Endodermal cell (in vitro differentiated cells): ENCODE measurements around the gene HGFAC. TPM values are rescaled to one million over a fixed set of nuclear protein-coding genes. Genes with fewer than 3 reads are reported as not detected.

Experiments used
- DNase-seq: peaks from one replicate; pipeline ENCODE4 v3.0.0-alpha.2; 2017
- H3K27ac ChIP-seq: 2 replicates; pipeline ENCODE4 v1.5.1; 2013; ENCODE audit warnings: mild to moderate bottlenecking, low read depth, low read length, moderate library complexity
- H3K27me3 ChIP-seq: 2 replicates; pipeline ENCODE4 v1.6.1; 2013; ENCODE audit warnings: mild to moderate bottlenecking, low read length, moderate library complexity; ENCODE audit not compliant: insufficient read depth, control insufficient read depth, poor library complexity, severe bottlenecking
- H3K36me3 ChIP-seq: 2 replicates; pipeline ENCODE4 v1.7.0; 2013; ENCODE audit warnings: mild to moderate bottlenecking, low read length, moderate library complexity; ENCODE audit not compliant: control insufficient read depth, insufficient read depth
- H3K4me1 ChIP-seq: one replicate; pipeline ENCODE4 v1.7.0; 2013; ENCODE audit warnings: low read length; ENCODE audit not compliant: control insufficient read depth, insufficient read depth
- H3K4me3 ChIP-seq: 2 replicates; pipeline ENCODE4 v1.5.1; 2013; ENCODE audit warnings: mild to moderate bottlenecking, low read length, moderate library complexity
- H3K9ac ChIP-seq: 2 replicates; pipeline ENCODE4 v1.6.1; 2013; ENCODE audit warnings: mild to moderate bottlenecking, low read length, moderate library complexity; ENCODE audit not compliant: poor library complexity, severe bottlenecking; ENCODE audit errors: extremely low read depth
- H3K9me3 ChIP-seq: 2 replicates; pipeline ENCODE4 v1.6.1; 2013; ENCODE audit warnings: mild to moderate bottlenecking, low read length, moderate library complexity; ENCODE audit not compliant: control insufficient read depth
- H3K27ac Mint-ChIP-seq: 2 replicates; pipeline ENCODE4 v1.8.0; 2020; ENCODE audit warnings: mixed read lengths
- H3K27me3 Mint-ChIP-seq: 2 replicates; pipeline ENCODE4 v1.8.0; 2021; ENCODE audit warnings: mild to moderate bottlenecking, mixed read lengths; ENCODE audit not compliant: insufficient read depth
- H3K36me3 Mint-ChIP-seq: 2 replicates; pipeline ENCODE4 v1.8.0; 2020; ENCODE audit warnings: low read depth, mixed read lengths
- H3K4me1 Mint-ChIP-seq: 2 replicates; pipeline ENCODE4 v1.8.0; 2020; ENCODE audit warnings: mixed read lengths
- H3K4me3 Mint-ChIP-seq: 2 replicates; pipeline ENCODE4 v1.8.0; 2020; ENCODE audit warnings: mild to moderate bottlenecking, moderate library complexity, mixed read lengths
- H3K9me3 Mint-ChIP-seq: 2 replicates; pipeline ENCODE4 v1.8.0; 2020; ENCODE audit warnings: mild to moderate bottlenecking, mixed read lengths
- CTCF ChIP-seq: fragments of 200-600 bp; sonication (generic); conservative IDR thresholded peaks from 2 replicates; pipeline ENCODE4 v1.5.0; 2021; ENCODE audit warnings: antibody characterized with exemption, mild to moderate bottlenecking
- WGBS, 2 experiments: methylation state at CpG; one replicate each; pipeline versions ENCODE4 v1.1.5 to v1.1.7; 2013; ENCODE audit warnings: missing lambda C conversion rate in 2 of 2, mixed read lengths in 1 of 2; ENCODE audit not compliant: insufficient coverage in 1 of 2, insufficient read length in 1 of 2; 5-methylcytosine and 5-hydroxymethylcytosine counted together
- total RNA-seq, 2 donors: library from RNA; stranded (reverse); fragmentation: NEBNext Ultra II Directional in 1 of 2; extraction: Animal tissue kit (Norgen Biotek cat#: 25700) in 1 of 2; gene quantifications; 2 replicates in 1 of 2; 3 replicates in 1 of 2; pipeline ENCODE4 v1.2.1, GENCODE V29; 2021

Gene HGFAC
- total RNA-seq, 2 donors from 2014 or later, result 0.46 TPM; not detected in 1

GRCh38 chr4:3436798-3437581, 4.8 kb upstream of the HGFAC start:
- no peak for TF ChIP-seq CTCF
- DNase-seq, result no peak
- Histone ChIP-seq H3K36me3 (no peaks in the 10 kb centered on the region), H3K4me1 (no peaks in the 10 kb centered on the region), H3K9ac (no peak overlapping the region), H3K27me3 (no peaks in the 10 kb centered on the region), H3K4me3 (no peak overlapping the region), H3K27ac (no peak overlapping the region), H3K9me3 (no peaks in the 10 kb centered on the region)
- Mint-ChIP-seq H3K27ac (no peak overlapping the region), H3K9me3 (no peaks in the 10 kb centered on the region), H3K36me3 (peaks cover 2% of the 10 kb centered on the region), H3K4me1 (peaks cover 4% of the 10 kb centered on the region), H3K27me3 (no peaks in the 10 kb centered on the region), H3K4me3 (no peak overlapping the region)
- WGBS, 2 experiments, result 93 to 98% methylated on average over 7 to 19 of the region's 19 CpGs

DNA sequence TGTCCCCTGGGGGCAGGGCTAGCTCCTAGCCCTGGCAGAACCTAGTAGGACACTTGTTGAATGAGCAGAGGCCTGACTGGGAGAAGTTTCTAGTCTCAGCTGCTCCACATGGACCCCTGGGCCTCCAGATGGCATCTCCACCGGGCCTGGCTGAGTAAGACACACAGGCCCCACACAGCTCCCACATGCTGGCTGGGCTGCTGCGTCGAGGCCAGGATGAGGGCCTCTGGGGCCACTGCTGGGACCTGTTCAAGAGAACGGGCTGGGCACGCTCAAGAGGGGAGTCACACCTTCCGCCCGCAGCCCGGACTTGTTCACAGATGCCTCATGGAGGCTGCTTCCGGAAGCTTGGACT, 4.2 kb upstream of the HGFAC start:
- no peak for TF ChIP-seq CTCF
- H3K4me3 ChIP-seq, result no peak overlapping the region
- peaks cover 2% of the 10 kb centered on the region for H3K36me3 Mint-ChIP-seq
- H3K9ac ChIP-seq, result no peak overlapping the region
- no peaks in the 10 kb centered on the region for H3K27me3 ChIP-seq
- no peak overlapping the region for H3K4me3 Mint-ChIP-seq
- H3K4me1 ChIP-seq, result no peaks in the 10 kb centered on the region
- 91 to 100% methylated on average over 5 to 9 of the region's 9 CpGs for WGBS, 2 experiments
- no peaks in the 10 kb centered on the region for H3K9me3 ChIP-seq
- peaks cover 4% of the 10 kb centered on the region for H3K4me1 Mint-ChIP-seq
- H3K27me3 Mint-ChIP-seq, result no peaks in the 10 kb centered on the region
- no peaks in the 10 kb centered on the region for H3K9me3 Mint-ChIP-seq
- no peak overlapping the region for H3K27ac ChIP-seq
- no peaks in the 10 kb centered on the region for H3K36me3 ChIP-seq
- no peak overlapping the region for H3K27ac Mint-ChIP-seq
- no peak for DNase-seq

- no peak overlapping the region for H3K4me3 ChIP-seq
- Mint-ChIP-seq H3K27me3 (no peaks in the 10 kb centered on the region), H3K27ac (no peak overlapping the region), H3K4me3 (no peak overlapping the region), H3K9me3 (no peaks in the 10 kb centered on the region), H3K36me3 (peaks cover 2% of the 10 kb centered on the region), H3K4me1 (peaks cover 4% of the 10 kb centered on the region)
- no peaks in the 10 kb centered on the region for H3K4me1 ChIP-seq
- DNase-seq, result no peak
- no peak overlapping the region for H3K27ac ChIP-seq
- H3K36me3 ChIP-seq, result no peaks in the 10 kb centered on the region
- no peak overlapping the region for H3K9ac ChIP-seq
- no peak for TF ChIP-seq CTCF
- no peaks in the 10 kb centered on the region for H3K27me3 ChIP-seq
- 90 to 93% methylated on average over 5 to 28 of the region's 28 CpGs for WGBS, 2 experiments
- no peaks in the 10 kb centered on the region for H3K9me3 ChIP-seq
These were observed 3.5 kb upstream of the HGFAC start for GRCh38 chr4:3437998-3438846.
